NCI-H2107 (cell line): ENCODE data around the gene IL3RA.
"Not testable (repeated sequence)": the region's sequence is repeated elsewhere in the genome, so short reads cannot be mapped to it uniquely, and the experiment has no call there.

ENCODE experiments used
- DNase-seq: peaks from one replicate; lab custom pipeline; 2025; lab: John Stamatoyannopoulos, UW

IL3RA gene

DNA sequence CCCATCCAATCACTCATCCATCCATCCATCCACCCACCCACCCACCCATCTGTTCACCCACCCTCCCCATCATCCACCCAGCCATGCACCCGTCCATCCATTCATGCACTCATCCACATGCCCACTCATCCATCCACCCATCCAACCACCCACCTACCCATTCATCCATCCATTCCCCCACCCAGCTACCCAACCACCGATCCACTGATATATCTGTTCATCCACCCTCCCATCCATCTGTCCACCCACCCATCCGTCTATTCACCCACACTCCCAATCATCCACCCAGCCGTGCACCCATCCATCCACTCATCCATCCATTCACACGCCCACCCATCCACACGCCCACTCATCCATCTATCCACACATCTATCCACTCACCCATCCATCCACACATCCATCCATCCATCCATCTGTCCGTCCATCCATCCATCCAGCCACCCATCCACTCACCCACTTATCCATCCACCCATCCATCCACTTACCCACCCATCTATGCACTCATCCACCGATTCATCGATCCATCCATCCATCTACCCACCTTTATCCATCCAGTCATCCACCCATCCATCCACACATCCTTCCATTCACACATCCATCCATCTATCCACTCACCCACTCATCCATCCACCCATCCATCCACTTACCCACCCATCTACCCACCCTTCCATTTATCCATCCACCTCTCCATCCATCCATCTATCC is 87.7 kb downstream of the IL3RA start:
- DNase-seq = no peak

DNA sequence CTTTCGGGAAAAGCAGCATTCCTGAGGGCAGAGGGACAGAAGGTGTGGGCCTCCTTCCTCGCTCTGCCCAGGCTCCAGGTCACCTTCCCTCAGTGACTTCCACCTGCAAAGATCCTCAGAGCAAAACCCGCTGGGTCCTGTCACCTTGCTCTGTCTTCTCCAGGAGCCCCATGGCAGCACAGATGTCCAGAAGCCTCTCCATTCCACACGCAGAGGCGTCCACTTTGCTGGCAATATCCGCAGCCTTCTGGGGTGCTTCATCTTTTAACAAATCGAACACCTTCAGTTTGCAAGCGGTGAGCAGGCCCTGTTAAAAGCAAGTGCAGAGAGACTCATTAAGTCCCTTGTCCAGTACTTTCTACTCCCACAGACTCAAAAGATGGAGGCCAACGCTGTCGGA is 88.8 kb downstream of the IL3RA start:
- DNase-seq = no peak

DNA sequence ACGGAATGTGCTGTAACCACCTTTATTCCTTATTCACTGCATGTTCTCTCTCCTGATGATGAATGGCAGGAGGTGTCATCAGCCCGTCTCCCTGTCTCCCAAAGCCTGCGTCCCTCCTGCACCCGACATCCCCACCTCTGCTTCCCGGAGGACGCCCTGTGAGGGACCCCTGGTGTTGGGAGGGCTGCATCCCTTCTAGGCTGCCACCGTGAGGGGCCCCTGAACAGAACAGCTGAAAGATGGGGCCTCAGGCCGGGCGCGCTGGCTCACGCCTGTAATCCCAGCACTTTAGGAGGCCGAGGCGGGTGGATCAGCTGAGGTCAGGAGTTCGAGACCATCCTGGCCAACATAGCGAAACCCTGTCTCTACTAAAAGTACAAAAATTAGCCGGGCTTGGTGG is 89.7 kb downstream of the IL3RA start:
- DNase-seq = not testable (repeated sequence)

DNA sequence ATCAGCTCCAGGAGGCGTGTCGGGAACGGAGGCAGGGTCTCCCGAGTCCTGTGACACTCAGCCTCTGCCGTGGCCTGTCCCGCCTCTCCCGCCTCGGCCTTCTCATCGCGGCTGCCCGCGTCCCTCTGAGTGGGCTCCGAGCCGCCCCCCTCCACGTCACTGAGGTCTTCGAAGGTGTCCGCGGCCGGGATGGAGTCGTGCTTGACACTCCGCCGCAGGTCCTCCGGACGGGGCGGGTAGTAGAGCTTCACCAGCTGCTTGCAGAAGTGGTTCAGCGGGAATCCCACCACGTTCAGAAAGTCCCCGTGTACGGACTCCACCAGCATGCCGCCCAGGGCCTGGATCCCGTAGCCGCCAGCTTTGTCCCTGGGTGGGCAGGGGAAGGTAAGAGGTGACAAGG is 91.2 kb downstream of the IL3RA start:
- no peak for DNase-seq

- no peak for DNase-seq
Observed at GRCh38 chrX:1430451-1430850, 93.9 kb downstream of the IL3RA start.
